Activated CD4-positive, CD25-positive, alpha-beta regulatory T cell (primary cell): ENCODE results near the gene ZNF229.
"Not testable (repeated sequence)": the region's sequence is repeated elsewhere in the genome, so short reads cannot be mapped to it uniquely, and the experiment has no call there.

ENCODE experiments used
- DNase-seq, 4 experiments: peaks; one replicate each; lab custom pipeline; 2025; lab: John Stamatoyannopoulos, UW

The ZNF229 gene

GRCh38 chr19:44447916-44448674 is at the start of gene ZNF229:
Gene ZNF229 (minus strand): TSS chr19:44448472. CDS start chr19:44442847, 5,625 bp downstream.
- peak; percentile 7 to 56 (median 24) for DNase-seq

- DNase-seq = no peak
Measured at GRCh38 chr19:44496711-44497110, 48.4 kb upstream of the ZNF229 start.

GRCh38 chr19:44476559-44477408 is 28.5 kb upstream of the ZNF229 start:
- no peak for DNase-seq

- not testable (repeated sequence) for DNase-seq
Measured at GRCh38 chr19:44468730-44469129, 20.5 kb upstream of the ZNF229 start.

GRCh38 chr19:44462600-44463286 is 14.5 kb upstream of the ZNF229 start:
- DNase-seq = not testable (repeated sequence)

GRCh38 chr19:44456016-44456415 is 7.7 kb upstream of the ZNF229 start:
- peak in 1 of 4 experiments; percentile 9 for DNase-seq

GRCh38 chr19:44455100-44455499 is 6.8 kb upstream of the ZNF229 start:
- DNase-seq = no peak

GRCh38 chr19:44452367-44452766 is 4.1 kb upstream of the ZNF229 start:
- DNase-seq = no peak

GRCh38 chr19:44451687-44452086 is 3.4 kb upstream of the ZNF229 start:
- DNase-seq = no peak

GRCh38 chr19:44438441-44438840 is 9.8 kb downstream of the ZNF229 start:
- DNase-seq = no peak

- DNase-seq = no peak
Measured at GRCh38 chr19:44435441-44435840, 12.8 kb downstream of the ZNF229 start.

GRCh38 chr19:44430956-44431355 is 17.3 kb downstream of the ZNF229 start:
- DNase-seq = no peak

GRCh38 chr19:44415553-44415952 is 32.7 kb downstream of the ZNF229 start:
- not testable (repeated sequence) for DNase-seq

GRCh38 chr19:44401139-44402115 is 46.8 kb downstream of the ZNF229 start, which contains the start of gene ZNF285:
Gene ZNF285 (minus strand): TSS chr19:44401608. CDS start chr19:44397213, 4,395 bp downstream.
- DNase-seq = no peak

GRCh38 chr19:44389268-44389667 is 59.0 kb downstream of the ZNF229 start:
- DNase-seq = not testable (repeated sequence)
